GM21381 (cell line): ENCODE results near the gene MROH2A.

ENCODE experiments used
- ATAC-seq: cut with Tn5 transposase; IDR thresholded peaks from one replicate; pipeline ENCODE4 v1.9.1; 2021; ENCODE audit warnings: mild to moderate bottlenecking, moderate library complexity; ENCODE audit not compliant: unreplicated experiment

The MROH2A gene

DNA sequence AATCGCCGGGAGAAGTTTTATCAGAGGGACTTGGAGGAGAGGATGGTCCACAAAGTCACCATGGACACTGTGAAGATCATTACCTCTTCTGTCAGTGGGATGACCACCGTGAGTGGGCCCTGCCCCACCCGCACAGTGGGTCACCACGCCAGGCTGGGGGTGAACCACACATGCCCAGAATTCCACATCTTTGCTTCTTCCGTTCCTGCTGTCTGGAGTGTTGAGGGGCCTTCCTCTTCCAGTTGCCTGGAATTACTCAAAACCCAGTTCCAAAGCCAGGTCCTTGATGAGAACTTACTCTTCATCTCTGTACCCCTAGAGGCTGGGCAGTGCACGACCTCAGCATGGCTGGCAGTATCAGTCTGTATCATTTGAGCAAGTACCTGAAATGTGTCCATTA is 22.1 kb downstream of the MROH2A start:
- ATAC-seq, result no peak

DNA sequence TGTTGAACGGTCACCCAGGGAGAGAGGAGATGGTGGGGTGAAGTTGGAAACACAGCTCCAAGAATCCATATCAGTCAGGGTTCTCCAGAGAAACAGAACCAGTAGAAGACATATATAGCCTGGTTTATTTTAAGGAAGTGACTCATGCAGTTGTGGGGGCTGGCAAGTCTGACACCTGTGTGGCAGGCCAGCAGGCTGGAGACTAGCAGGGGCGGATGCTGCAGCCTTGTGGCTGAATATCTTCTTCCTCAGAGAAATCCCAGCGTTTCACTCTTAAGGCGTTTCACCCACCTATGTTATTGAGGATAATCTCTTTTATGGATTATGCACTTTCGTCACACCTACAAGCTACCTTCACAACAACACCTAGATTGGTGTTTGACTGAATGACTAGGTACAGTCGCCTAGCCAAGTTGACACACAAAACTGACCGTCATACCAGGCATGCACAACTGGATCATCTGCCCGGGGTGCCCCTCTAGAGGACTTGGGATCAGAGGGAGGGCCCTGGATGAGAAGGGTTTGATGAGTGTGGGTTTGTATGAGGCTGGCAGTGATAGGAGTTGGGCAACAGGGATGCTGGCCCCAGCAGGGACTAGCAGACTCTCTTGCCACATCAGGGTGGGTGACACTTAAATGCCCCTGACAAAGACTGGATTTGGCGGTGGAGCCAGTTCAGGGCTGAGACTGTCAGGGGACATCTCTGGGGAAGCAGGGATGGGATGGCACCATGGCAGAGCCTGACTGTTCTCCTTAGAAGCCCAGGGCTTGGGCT is 23.4 kb downstream of the MROH2A start:
- no peak for ATAC-seq

DNA sequence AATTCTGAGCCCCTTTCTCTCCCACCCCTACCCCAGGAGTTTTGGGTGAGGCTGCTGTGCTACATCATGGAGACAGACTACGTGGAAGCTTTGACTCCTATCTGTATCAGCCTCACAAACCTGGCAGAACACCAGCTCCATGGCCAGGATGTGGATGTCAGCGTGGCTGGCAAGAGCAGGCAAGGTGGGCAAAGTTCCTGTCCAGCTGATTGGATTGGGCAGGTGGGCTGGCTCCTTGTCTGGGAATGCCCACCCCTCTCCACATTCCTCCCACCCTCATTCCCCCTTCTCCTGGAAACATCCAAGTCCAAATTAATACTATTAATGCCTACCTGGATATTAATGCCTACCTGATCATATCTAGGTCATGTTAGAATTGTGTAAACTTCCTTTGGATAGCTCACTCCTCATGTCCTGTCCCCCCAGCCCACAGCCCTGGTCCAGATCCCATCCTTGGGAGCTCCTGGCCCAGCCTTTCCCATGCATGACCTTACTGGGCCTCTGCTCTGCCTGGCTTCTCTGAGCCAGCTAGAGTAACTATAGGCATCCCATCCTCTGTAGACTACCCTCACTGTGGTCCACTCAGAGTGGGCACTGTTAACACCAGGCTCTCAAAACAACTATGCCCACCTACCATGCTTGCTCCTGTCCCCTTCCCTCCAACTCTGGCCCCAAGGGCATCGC is 24.1 kb downstream of the MROH2A start:
- ATAC-seq, result no peak

DNA sequence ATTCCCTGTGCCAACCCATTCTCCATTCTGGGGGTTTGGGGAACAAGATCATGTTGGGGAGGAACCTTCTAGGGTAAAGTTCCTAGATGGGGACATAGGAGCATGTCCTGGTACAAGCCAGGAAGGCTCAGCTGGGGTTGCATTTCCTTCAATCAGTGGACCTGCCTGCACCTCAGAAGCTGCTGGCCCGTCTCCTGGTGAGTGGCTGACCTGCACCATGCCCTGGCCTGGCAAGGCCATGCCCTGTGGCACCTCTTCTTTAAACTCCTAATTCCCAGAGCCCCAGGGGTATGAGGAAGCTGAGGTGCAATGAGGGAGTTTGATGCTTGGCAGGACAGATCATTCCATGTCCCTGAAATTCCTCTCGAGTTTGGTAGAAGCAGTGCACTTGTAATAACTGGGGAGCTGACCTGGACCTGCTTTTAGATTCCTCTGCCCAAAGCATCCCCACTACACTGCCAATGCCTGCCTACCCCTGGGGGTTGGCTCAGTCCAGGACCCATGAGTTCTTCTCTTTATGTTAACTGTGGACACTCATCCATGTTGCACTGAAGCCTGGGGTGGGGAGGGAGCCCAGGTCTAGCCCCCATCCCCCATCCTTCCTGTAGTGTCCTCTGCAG is 25.3 kb downstream of the MROH2A start:
- ATAC-seq, result no peak

DNA sequence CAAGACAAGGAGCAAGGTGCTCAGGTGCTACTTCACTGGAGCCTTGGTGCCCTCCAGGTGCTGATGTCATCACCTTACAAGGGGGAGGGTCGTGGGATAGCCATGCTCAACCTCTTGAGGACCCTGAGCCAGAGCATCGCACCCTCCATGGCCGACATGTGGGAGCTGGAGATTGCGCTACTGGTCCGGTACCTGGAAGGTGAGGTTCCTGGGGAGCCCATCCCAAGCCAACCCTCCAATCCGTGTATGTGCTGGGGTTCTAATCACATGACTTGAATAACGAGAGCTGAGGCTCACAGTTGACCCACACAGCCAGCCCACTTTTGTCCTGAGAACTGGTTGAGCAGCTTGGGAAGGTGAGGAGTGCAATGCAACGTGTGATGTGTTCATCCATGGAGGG is 25.9 kb downstream of the MROH2A start:
- ATAC-seq, result no peak

GRCh38 chr2:233807215-233807865 is 29.2 kb downstream of the MROH2A start:
- ATAC-seq, result no peak

DNA sequence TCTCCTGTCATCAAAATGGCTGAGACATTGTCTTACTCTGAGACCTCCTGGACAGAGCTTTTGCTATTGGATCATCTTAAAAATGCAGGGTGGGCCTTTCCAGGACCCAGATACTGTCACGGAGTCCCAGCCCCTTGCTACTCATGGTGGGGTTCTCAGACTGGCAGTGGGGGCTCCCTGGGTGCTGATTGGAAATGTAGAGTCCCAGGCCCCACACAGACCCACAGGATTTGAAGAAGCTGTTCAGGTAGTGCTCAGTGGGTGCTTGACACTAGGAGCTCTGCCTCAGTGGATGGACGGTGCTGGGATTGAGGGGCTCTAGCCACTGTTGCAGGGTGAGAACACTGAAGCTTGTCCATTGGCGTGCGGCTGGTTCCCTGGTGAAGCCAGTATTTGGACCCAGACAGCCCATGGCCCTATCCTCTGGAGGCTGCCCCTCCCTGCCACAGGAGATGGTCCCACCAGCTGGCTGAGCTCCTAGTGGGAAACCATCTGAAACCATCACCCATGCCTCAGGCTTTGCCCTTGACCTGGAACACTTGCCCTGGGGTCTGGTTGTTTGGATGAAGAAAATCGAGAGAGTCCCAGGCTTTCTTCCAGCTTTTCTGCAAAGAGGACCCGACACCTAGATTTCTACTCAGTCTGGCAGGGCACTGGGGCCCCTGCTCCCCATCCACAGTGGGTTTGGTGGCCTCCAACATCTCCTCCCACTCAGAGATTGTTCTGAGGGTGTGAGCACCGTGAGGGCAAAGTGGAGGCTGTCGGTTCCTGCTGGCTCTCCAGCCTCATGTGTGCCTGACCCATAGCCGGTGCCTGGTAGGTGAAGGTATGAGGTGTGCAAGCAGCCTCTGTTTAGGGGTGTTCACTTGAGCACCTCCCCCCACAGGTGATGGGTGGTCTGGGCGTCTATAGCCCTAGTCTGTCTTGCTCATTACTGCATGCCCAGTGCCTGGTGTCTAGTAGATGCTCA is 30.1 kb downstream of the MROH2A start:
- no peak for ATAC-seq

DNA sequence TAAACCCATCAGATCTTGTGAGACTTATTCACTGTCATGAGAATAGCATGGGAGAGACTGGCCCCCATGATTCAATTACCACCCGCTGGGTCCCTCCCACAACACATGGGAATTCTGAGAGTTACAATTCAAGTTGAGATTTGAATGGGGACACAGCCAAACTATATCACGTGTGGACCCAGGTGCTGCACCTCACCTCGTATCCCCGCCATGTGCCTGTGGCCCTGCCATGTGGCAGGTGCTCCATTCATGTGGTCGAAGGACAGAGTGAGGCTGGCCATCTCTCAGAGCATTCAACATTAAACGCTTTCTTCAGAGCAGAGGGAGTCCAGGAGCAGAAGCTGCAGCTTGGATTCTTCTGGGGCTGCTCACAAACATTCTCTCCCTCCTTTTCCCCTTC is 32.3 kb downstream of the MROH2A start:
- no peak for ATAC-seq

DNA sequence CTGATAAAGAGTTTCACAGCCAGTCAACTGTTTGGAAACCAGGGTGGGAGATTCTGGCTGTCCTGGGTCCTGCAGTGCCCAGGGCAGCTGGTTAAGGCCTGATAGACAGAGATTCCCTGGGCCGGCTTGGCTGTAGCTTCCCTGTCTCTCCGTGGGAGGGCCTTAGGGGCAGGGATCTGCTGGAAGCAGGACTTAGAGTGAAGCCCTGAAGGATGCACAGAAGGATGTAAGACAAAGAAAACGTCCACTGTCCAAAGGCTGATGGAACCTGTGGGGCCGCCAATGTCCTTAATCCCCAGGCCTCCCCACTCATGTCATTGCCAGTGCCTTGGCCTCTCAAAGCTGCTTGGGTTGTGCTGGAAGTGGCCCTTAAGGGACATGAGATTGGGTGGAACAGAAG is 33.0 kb downstream of the MROH2A start:
- ATAC-seq, result no peak

- no peak for ATAC-seq
Observed at GRCh38 chr2:233811732-233812131, 33.6 kb downstream of the MROH2A start.

DNA sequence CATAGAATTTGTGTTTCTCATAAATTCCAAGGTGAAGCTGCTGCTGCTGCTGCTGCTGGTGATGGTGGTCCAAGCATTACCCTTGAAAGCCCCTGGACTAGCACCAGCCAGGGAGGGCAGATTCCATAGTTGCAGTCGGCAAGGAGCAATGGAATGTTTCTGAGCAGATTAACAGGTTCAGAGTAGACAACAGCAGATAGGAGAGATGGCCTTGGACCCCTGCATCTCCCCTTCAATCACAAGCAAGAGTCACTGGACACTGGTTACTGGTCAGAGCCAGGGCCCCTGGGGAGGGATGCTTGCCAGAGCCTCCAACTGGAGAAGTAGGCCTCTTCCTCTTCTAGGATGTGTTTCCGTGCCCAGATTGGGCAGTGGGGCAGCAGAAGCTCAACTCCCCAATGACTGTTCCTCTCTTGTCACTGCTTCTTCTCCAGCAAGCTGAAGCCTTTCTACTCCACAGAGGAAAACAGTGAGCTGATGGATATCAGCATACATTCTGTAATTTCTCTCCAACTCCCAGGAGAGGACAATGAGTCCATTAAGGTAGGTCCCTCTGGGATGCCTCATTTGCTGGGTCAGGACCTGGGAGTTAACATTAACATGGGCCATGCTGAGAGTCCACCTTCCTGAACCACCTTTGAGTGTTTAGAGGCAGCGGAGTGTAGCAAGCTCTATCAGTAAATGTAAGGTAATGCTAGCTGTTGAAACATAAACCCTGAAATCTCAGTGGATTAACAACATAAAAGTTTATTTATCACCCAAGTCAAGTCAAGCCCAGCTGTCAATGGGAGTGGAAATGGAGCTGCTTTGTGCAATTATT is 35.3 kb downstream of the MROH2A start:
- no peak for ATAC-seq

DNA sequence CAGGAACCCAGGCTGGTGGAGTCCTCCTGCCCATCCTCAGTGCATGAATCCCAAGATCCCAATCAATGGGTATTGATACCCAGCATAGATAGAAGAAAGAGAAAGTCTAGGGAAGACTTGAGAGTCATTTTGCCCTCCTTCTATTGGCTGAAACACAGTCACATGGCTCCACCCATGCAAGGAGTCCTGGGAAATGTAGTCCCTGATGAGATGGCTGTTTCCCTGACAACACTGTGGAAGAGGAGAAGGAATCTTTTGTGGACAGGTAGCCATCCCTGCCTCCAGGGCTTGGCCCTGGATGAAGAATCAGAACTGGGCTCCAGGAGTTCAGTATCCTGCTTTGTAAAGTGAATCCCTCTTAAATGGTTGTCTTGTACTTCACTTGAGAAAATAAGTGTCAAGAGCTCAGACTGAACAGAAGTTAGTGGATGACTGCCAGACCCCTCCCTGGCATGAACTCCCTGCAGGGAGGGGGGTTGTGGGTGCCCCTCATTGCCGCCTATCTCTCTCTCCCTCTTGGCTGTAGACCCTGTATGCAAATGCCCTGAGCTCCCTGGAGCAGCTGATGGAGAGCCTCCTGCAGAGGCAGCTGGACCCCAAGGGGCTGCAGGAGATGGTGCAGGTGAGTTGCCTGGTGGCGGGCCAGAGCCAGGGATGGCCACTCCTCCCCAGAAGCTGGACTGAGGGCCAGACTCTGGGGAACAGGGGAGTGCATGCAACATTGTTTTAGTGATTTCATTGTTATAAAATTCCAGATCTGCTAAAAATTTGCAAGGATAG is 36.1 kb downstream of the MROH2A start:
- ATAC-seq, result no peak

GRCh38 chr2:233815861-233816260 is 37.7 kb downstream of the MROH2A start:
- no peak for ATAC-seq

GRCh38 chr2:233816334-233816733 is 38.2 kb downstream of the MROH2A start:
- ATAC-seq, result no peak

GRCh38 chr2:233816771-233817170 is 38.6 kb downstream of the MROH2A start:
- no peak for ATAC-seq

DNA sequence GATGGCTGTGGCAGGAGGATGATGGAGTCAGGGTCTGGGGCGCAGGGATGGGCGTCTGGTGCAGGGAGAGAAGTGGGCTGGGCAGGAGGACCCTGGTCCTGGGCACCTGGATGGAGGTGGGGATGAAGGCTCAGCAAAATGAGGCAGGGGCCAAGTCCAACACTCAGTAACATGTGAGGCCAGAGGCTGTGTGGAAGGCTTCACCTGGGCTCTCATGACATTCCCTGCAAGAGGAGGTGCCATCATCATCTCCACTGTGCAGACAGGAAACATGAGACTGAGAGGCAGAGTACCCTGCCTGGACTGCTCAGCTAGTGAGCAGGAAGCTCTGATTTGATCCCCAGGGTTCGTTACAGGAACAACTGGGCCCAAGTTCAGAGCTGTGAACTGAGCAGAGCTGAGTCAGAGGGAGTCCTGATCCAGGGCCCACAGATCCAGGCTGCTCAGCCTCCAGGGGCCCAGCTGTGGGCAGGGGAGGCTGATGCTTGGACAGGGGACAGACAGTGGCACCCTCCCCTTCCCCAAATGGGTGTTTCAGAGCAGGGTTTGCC is 39.3 kb downstream of the MROH2A start:
- ATAC-seq, result no peak

DNA sequence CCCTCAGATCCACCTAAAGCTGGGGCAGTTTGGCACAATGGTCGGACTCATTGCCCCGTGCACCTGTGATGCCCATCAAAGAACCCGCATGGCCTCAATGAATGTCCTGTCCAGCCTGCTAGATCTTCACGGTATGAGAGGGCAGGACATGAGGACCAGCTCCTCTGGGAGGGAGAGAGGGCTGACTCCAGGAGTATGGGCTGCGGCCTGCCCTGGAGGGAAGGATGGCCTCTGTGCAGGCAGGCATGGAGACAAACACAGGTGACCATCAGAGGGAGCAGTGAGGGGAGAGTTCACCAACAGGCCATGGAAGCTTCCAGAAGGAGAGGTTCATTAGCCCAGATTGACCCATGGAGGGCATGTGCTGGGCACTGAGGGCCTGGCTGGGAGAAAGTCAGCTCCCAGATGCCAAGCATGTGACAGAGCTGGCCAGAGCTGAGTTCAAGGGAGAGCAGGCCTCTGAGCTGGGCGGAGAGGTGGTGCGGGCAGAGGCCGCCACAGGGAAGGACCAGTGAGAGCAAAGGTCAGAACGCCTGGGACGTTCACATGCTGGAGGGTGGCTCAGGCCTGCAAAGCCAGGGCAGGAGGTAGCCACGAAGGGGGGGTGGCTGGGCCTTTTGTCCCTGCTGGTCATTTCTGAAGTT is 40.0 kb downstream of the MROH2A start:
- ATAC-seq, result no peak
